ENCODE measurements around the gene CPEB3. TPM values are rescaled to one million over a fixed set of nuclear protein-coding genes. Genes with fewer than 3 reads are reported as not detected.
"Not testable (repeated sequence)": the region's sequence is repeated elsewhere in the genome, so short reads cannot be mapped to it uniquely, and the experiment has no call there.

CPEB3 gene
- polyA plus RNA-seq, 6 donors from 2014 or later, result 1.0 to 2.8 (median 2.4) TPM

GRCh38 chr10:92142512-92142911 is 148.4 kb downstream of the CPEB3 start:
- Mint-ChIP-seq H3K27me3 (no peaks in the 10 kb centered on the region), H3K4me3 (peak overlapping the region; percentile 72 to 87 (median 82)), H3K36me3 (no peaks in the 10 kb centered on the region), H3K9me3 (peaks cover 0 to 5% (median 0%) of the 10 kb centered on the region in 7 donors), H3K4me1 (peaks cover 20 to 56% (median 54%) of the 10 kb centered on the region in 3 donors), H3K27ac (peak overlapping the region; percentile 21 to 91 (median 82))
- peak; percentile 1 for DNase-seq
- no peak for ATAC-seq (ENCODE audit: low read depth in 2 of 2)

DNA sequence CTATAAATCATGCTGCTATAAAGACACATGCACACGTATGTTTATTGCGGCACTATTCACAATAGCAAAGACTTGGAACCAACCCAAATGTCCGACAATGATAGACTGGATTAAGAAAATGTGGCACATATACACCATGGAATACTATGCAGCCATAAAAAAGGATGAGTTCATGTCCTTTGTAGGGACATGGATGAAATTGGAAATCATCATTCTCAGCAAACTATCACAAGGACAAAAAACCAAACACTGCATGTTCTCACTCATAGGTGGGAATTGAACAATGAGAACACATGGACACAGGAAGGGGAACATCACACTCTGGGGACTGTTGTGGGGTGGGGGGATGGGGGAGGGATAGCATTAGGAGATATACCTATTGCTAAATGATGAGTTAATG is 149.7 kb downstream of the CPEB3 start:
- peaks cover 15 to 45% (median 44%) of the 10 kb centered on the region in 3 donors for H3K4me1 Mint-ChIP-seq
- H3K4me3 Mint-ChIP-seq; DNase-seq; H3K36me3 Mint-ChIP-seq; ATAC-seq (ENCODE audit: low read depth in 2 of 2); H3K9me3 Mint-ChIP-seq; H3K27ac Mint-ChIP-seq; H3K27me3 Mint-ChIP-seq: not testable (repeated sequence)

DNA sequence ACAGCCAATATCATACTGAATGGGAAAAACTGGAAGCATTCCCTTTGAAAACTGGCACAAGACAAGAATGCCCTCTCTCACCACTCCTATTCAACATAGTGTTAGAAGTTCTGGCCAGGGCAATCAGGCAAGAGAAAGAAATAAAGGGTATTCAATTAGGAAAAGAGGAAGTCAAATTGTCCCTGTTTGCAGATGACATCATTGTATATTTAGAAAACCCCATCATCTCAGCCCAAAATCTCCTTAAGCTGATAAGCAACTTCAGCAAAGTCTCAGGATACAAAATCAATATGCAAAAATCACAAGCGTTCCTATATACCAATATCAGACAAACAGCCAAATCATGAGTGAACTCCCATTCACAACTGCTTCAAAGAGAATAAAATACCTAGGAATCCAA is 156.8 kb downstream of the CPEB3 start:
- H3K27me3 Mint-ChIP-seq; H3K9me3 Mint-ChIP-seq; H3K27ac Mint-ChIP-seq; H3K4me3 Mint-ChIP-seq; ATAC-seq (ENCODE audit: low read depth in 2 of 2); H3K36me3 Mint-ChIP-seq; DNase-seq: not testable (repeated sequence)
- H3K4me1 Mint-ChIP-seq, result peaks cover 13 to 37% (median 17%) of the 10 kb centered on the region in 3 donors

GRCh38 chr10:92131275-92131820 is 159.5 kb downstream of the CPEB3 start:
- H3K27ac Mint-ChIP-seq, result no peak overlapping the region
- no peaks in the 10 kb centered on the region for H3K36me3 Mint-ChIP-seq
- DNase-seq, result no peak
- H3K4me3 Mint-ChIP-seq, result no peak overlapping the region
- peaks cover 20 to 41% (median 21%) of the 10 kb centered on the region in 3 donors for H3K4me1 Mint-ChIP-seq
- H3K27me3 Mint-ChIP-seq, result no peaks in the 10 kb centered on the region
- ATAC-seq (ENCODE audit: low read depth in 2 of 2), result no peak
- H3K9me3 Mint-ChIP-seq, result peaks cover 0 to 9% (median 2%) of the 10 kb centered on the region in 7 donors

DNA sequence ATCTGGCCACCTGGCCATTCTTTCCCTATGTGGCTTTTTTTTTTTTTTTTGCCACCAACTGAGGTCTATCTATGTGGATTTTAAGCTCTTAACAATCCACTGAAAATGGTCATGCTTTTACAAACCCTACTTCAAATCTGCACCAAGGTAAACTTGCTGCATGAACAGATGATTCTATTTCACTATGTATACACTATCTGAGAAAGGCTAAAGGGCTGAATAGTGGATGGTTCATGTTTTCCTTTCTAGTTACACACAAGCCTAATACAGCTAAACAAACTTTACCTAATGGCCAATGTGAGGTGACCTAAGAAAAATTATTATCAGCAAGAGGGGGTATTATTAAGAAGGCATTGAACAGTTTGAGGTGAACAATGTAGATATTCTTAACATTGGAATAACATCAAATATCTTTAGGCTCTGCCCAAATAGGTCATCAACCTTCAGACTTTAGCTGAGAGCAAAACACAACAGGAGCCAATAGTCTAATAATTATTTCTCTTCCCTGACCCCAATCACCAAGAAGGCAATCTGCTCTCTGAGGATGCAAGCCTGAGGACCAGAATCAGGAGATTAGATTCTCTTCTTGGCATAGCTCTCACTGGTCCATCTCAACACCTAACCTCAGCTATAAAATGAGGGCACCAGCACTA is 160.1 kb downstream of the CPEB3 start:
- H3K4me1 Mint-ChIP-seq, result peaks cover 22 to 41% (median 26%) of the 10 kb centered on the region in 3 donors
- H3K27ac Mint-ChIP-seq, result peak overlapping the region in 1 of 6 donors; percentile 84
- H3K36me3 Mint-ChIP-seq, result no peaks in the 10 kb centered on the region
- no peak overlapping the region for H3K4me3 Mint-ChIP-seq
- no peaks in the 10 kb centered on the region for H3K27me3 Mint-ChIP-seq
- H3K9me3 Mint-ChIP-seq, result peaks cover 0 to 6% (median 2%) of the 10 kb centered on the region in 7 donors
- DNase-seq, result no peak
- no peak for ATAC-seq (ENCODE audit: low read depth in 2 of 2)

- H3K9me3 Mint-ChIP-seq, result peaks cover 0 to 3% (median 0%) of the 10 kb centered on the region in 7 donors
- DNase-seq (no peak), ATAC-seq (ENCODE audit: low read depth in 2 of 2) (no peak)
- no peaks in the 10 kb centered on the region for H3K36me3 Mint-ChIP-seq
- H3K27me3 Mint-ChIP-seq, result no peaks in the 10 kb centered on the region
- no peak overlapping the region for H3K27ac Mint-ChIP-seq
- no peak overlapping the region for H3K4me3 Mint-ChIP-seq
- H3K4me1 Mint-ChIP-seq, result peaks cover 8 to 28% (median 23%) of the 10 kb centered on the region in 3 donors
These were observed 164.7 kb downstream of the CPEB3 start for GRCh38 chr10:92126100-92126650.

DNA sequence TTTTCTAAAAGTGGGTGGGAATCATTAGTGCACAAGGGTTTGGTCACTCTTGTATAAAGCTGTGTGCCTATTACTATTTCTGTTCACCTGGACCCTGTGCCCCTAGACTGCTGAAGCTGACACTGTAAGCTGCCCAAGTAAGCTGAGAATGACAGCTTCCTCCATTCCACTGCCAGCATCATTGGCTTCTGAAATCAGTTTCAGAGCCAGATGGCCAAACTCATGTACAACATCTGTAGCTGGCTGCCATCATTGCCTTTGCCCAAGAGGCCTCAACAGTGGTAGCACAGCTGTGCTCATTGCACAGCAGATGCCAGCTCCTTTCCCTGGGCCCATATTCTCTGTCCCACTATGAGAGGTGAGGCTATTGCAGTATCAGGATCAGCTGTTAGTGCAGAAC is 165.7 kb downstream of the CPEB3 start:
- no peak overlapping the region for H3K27ac Mint-ChIP-seq
- no peak overlapping the region for H3K4me3 Mint-ChIP-seq

DNA sequence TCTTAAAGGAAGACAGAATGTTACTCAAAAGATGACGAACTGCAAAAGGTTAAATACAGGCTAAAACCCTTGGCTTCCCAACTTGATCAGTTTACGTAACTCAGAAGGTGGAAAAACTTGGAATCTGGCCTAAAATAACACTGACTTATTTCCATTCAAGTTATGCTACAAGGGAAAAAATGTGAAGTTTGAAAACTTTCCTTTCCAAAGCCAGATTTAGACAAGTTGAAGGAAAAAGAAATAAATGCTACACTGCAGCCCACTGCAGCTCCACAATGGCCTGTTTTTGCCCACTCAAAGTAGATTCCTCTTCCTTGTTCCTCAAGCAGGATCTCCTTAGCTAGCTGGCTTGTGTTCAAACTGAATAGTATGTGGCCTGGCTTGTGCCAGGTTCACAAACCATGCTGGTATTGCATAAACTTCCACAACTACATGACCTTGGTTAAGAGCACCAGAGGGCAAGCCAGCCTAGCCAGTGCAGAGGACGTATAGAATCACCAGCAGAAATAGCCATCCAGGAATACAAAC is 166.2 kb downstream of the CPEB3 start:
- Mint-ChIP-seq H3K27ac (peak overlapping the region in 2 of 6 donors; percentile 13 to 70), H3K36me3 (no peaks in the 10 kb centered on the region), H3K4me3 (no peak overlapping the region), H3K27me3 (no peaks in the 10 kb centered on the region), H3K9me3 (peaks cover 0 to 3% (median 0%) of the 10 kb centered on the region in 7 donors), H3K4me1 (peaks cover 8 to 19% (median 17%) of the 10 kb centered on the region in 3 donors)
- no peak for DNase-seq
- no peak for ATAC-seq (ENCODE audit: low read depth in 2 of 2)

More for the DNA sequence above, 165.7 kb downstream of the CPEB3 start:
- Mint-ChIP-seq H3K36me3 (no peaks in the 10 kb centered on the region), H3K4me1 (peaks cover 8 to 21% (median 20%) of the 10 kb centered on the region in 3 donors), H3K27me3 (no peaks in the 10 kb centered on the region), H3K9me3 (peaks cover 0 to 3% (median 0%) of the 10 kb centered on the region in 7 donors)
- DNase-seq (no peak), ATAC-seq (ENCODE audit: low read depth in 2 of 2) (no peak)

DNA sequence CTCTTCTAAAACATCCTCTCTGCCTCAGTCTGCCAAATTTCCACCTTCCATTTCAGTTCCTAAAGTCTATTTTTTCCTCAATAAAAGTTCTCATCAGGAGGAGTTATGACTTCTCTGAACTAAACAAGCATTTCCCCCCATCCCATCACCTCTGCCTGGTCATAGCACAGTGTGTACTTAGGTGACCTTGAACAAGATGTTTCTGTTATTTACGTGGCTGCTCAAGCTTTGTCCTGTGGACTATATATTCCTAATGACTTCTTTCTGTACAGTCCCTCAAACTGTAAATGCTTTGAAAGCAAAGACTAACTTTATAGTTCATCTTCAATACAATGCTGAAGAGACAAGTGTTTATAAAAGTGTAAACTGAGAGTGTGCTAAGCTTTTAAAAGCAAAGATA is 166.9 kb downstream of the CPEB3 start:
- Mint-ChIP-seq H3K9me3 (peaks cover 0 to 2% (median 0%) of the 10 kb centered on the region in 7 donors), H3K4me1 (peaks cover 12 to 25% (median 17%) of the 10 kb centered on the region in 3 donors), H3K36me3 (peaks cover 4 to 5% of the 10 kb centered on the region in 2 donors), H3K4me3 (no peak overlapping the region), H3K27ac (no peak overlapping the region), H3K27me3 (no peaks in the 10 kb centered on the region)
- DNase-seq (no peak), ATAC-seq (ENCODE audit: low read depth in 2 of 2) (no peak)

GRCh38 chr10:92122941-92123450 is 167.9 kb downstream of the CPEB3 start:
- no peak overlapping the region for H3K4me3 Mint-ChIP-seq
- peaks cover 5 to 8% of the 10 kb centered on the region in 2 donors for H3K36me3 Mint-ChIP-seq

GRCh38 chr10:92121686-92122492 is 169.0 kb downstream of the CPEB3 start:
- ATAC-seq (ENCODE audit: low read depth in 2 of 2) (no peak), DNase-seq (no peak)
- Mint-ChIP-seq H3K9me3 (no peaks in the 10 kb centered on the region), H3K4me1 (peaks cover 9 to 18% (median 9%) of the 10 kb centered on the region in 3 donors), H3K36me3 (peaks cover 5 to 8% of the 10 kb centered on the region in 2 donors), H3K27me3 (no peaks in the 10 kb centered on the region), H3K4me3 (no peak overlapping the region), H3K27ac (peak overlapping the region in 2 of 6 donors; percentile 16 to 35)

More at GRCh38 chr10:92122941-92123450, 167.9 kb downstream of the CPEB3 start:
- DNase-seq (no peak), ATAC-seq (ENCODE audit: low read depth in 2 of 2) (no peak)
- H3K27me3 Mint-ChIP-seq, result no peaks in the 10 kb centered on the region
- H3K4me1 Mint-ChIP-seq, result peaks cover 12 to 27% (median 17%) of the 10 kb centered on the region in 3 donors
- peak overlapping the region in 1 of 6 donors; percentile 32 for H3K27ac Mint-ChIP-seq
- no peaks in the 10 kb centered on the region for H3K9me3 Mint-ChIP-seq

GRCh38 chr10:92119340-92119739 is 171.5 kb downstream of the CPEB3 start:
- Mint-ChIP-seq H3K27ac (no peak overlapping the region), H3K4me3 (no peak overlapping the region), H3K4me1 (peaks cover 5 to 15% (median 10%) of the 10 kb centered on the region in 3 donors), H3K9me3 (peaks cover 0 to 2% (median 0%) of the 10 kb centered on the region in 7 donors), H3K36me3 (peaks cover 5 to 8% of the 10 kb centered on the region in 2 donors), H3K27me3 (no peaks in the 10 kb centered on the region)
- ATAC-seq (ENCODE audit: low read depth in 2 of 2), result no peak
- DNase-seq, result no peak

DNA sequence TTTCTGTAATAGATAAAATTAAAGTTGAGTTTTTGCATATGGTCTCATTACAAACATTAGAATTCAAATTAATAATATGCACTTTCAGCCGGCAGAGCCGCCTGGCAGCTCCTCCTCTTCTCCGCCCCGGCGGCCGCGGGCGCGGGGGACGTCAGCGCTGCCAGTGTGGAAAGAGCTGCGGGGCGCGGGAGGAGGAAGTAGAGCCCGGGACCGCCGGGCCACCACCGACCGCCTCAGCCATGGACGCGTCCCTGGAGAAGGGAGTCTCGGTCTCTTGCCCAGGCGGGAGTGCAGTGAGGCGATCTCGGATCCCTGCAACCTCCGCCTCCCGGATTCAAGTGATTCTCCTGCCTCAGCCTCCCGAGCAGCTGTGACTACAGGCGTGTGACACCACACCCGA is 176.0 kb downstream of the CPEB3 start:
- H3K4me3 Mint-ChIP-seq, result peak overlapping the region in 2 of 8 donors; percentile 15 to 20
- H3K9me3 Mint-ChIP-seq, DNase-seq, H3K27ac Mint-ChIP-seq, H3K36me3 Mint-ChIP-seq, H3K27me3 Mint-ChIP-seq: not testable (repeated sequence)
- peaks cover 8 to 15% (median 10%) of the 10 kb centered on the region in 3 donors for H3K4me1 Mint-ChIP-seq
- ATAC-seq (ENCODE audit: low read depth in 2 of 2), result peak in 1 of 2 donors; percentile 40
